ENCODE data around the gene SLC25A22. TPM values are rescaled to one million over a fixed set of nuclear protein-coding genes. Genes with fewer than 3 reads are reported as not detected.

SLC25A22 gene
- total RNA-seq, 2 donors from 2014 or later, result 31.8 to 37.7 TPM

DNA sequence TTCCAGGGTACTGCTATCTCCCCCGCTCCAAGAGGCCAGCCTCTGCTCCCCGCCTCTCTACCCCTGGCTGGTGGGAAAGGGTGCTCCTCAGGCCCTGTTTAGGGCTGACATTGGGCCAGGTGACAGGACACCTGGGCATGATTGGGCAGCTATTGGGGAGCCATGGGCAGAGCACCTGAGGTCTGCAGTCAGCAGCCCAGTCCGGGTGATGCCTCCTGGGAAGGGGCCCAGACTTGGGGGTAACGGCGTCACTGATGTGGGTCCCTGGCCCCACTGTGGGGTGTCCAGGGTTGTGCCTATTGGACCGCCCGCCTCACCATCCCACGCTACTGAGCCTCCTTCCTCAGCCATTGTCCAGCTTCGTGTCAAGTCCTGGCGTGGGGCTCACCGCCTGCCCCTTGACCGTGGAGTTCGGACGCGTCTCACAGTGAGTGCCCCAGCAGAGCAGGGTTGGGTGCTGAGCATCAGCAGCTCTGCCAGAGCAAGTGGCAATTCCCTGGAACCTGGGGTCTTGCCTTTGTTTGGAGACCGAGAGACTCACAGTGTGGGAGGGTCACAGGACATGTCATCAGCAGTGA, 18.0 kb downstream of the SLC25A22 start:
- intact Hi-C loops (cut with DNase I), result no loop called here
- no peaks in the 10 kb centered on the region for H3K9me3 ChIP-seq
- no peak overlapping the region for H3K9ac ChIP-seq (ENCODE audit: low read depth in 2 of 2, low read length in 2 of 2)
- no peaks in the 10 kb centered on the region for H3K27me3 ChIP-seq
- DNase-seq, result no peak
- TF ChIP-seq, protein P1, sequence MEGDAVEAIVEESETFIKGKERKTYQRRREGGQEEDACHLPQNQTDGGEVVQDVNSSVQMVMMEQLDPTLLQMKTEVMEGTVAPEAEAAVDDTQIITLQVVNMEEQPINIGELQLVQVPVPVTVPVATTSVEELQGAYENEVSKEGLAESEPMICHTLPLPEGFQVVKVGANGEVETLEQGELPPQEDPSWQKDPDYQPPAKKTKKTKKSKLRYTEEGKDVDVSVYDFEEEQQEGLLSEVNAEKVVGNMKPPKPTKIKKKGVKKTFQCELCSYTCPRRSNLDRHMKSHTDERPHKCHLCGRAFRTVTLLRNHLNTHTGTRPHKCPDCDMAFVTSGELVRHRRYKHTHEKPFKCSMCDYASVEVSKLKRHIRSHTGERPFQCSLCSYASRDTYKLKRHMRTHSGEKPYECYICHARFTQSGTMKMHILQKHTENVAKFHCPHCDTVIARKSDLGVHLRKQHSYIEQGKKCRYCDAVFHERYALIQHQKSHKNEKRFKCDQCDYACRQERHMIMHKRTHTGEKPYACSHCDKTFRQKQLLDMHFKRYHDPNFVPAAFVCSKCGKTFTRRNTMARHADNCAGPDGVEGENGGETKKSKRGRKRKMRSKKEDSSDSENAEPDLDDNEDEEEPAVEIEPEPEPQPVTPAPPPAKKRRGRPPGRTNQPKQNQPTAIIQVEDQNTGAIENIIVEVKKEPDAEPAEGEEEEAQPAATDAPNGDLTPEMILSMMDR (IDR thresholded peaks at IDR 0.05), result no peak
- no peak overlapping the region for H3K4me3 ChIP-seq
- H3K36me3 ChIP-seq, result no peaks in the 10 kb centered on the region
- H3K4me1 ChIP-seq, result peaks cover 15% of the 10 kb centered on the region
- H3K27ac ChIP-seq, result no peak overlapping the region

DNA sequence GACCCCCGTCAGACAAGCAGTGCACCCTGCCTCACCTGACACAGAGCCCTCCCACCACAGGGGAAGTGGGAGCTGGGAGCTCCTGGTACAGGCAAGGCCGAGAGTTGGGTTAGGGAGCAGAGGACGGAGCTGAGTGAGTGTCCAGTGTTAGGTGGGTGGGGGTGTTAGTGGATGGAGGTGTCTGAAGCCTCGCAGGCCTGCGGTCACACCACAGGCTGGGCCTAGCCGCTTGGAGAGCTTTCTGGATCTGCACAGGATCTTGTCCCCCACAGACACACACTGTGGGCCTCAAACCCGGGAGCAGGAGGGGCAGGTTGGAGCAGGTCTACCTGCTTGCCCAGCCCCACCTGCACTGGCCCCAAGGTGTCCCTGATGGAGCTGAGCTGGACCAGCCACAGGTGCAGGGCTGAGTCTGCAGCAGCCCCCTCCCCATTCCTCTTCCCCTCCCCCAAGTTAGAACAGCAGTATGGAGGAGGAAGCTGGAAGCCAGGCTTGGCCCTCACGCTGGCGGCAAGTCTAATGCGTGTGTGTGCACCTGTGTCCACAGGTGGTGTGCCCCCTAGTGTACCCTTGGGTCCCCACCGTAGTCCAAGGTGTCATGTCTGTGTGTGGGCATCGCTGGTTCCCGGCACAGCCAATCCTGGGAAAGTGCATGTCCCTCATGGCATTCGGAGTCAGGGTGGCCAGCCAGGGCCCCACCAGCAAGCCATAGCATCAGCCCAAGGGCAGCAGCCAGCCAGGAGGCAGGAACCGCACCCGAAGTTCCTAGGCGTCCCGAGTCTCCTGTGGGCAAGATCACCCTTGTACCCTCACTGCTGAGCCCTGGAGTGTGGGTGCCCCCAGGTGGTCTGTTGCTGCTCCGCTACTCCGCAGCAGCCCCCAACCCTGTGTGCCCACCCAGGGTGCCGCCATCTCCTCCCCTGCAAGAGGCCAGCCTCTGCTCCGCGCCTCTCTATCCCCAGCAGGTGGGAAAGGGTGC, 18.8 kb downstream of the SLC25A22 start:
- no peak for DNase-seq
- Histone ChIP-seq H3K4me1 (peaks cover 16% of the 10 kb centered on the region), H3K9me3 (no peaks in the 10 kb centered on the region), H3K27me3 (no peaks in the 10 kb centered on the region), H3K36me3 (no peaks in the 10 kb centered on the region), H3K27ac (no peak overlapping the region), H3K9ac (ENCODE audit: low read depth in 2 of 2, low read length in 2 of 2) (no peak overlapping the region), H3K4me3 (no peak overlapping the region)
- TF ChIP-seq, protein P1 (IDR thresholded peaks at IDR 0.05), result no peak
- intact Hi-C loops (cut with DNase I), result no loop called here

DNA sequence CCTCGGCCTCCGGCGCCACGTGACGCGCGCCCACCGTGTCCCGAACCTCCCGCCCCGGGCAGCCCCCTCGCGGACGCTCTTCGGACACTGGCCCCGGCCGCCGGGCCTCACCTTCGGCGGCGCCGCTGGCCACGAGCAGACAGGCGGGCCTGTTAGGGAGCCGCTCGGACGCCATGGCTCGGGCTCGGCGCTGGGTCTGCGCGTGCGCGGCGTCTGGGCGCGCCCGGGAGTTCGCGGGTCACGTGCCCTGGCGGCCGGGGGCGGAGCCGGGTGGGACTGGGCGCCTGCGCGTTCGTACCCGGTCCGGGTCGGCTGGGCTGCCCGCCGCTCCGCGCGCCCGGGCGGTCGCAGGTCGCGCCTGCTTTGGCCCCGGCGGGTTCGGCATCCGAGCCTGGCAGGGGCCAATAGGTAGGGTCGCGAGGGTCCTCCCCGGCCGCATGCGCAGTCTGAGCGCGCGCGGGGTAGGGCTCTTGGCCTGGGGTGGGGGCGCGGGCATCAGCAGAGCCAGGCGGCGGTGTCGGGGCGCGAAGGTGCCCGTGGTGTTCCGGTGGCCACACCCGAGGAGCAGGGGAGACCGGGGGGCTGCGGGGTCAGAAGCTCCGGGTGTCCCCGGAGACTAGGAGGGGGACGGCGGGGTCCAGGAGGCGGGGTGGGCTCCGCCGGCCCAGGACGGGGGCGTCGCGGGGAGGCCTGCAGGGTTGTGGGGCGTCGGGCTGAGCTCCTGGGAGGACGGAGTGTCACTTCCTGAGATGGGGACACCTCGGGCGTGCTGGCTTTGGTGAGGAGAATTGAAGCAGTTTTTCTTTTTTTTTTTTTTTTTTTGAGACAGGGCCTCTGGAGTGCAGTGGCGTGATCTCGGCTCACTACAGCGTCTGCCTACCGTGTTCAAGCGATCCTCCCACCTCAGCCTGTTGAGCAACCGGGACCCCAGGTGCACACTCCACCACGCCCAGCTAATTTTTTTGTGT, 20.5 kb downstream of the SLC25A22 start, which contains the start of gene GATD1:
Gene GATD1 (minus strand): TSS at position 200 of the 968 bp plus-strand sequence. CDS start 25 bp downstream, at position 175.
- Histone ChIP-seq H3K27me3 (no peaks in the 10 kb centered on the region), H3K4me3 (peak within 1 kb of the TSS; percentile 72), H3K36me3 (no peaks in the 10 kb centered on the region), H3K27ac (peak within 1 kb of the TSS; percentile 37), H3K9me3 (no peaks in the 10 kb centered on the region), H3K4me1 (peaks cover 16% of the 10 kb centered on the region), H3K9ac (ENCODE audit: low read depth in 2 of 2, low read length in 2 of 2) (peak within 1 kb of the TSS; percentile 93 to 95)
- intact Hi-C loops (cut with DNase I), result no loop called here
- TF ChIP-seq, protein P1 (IDR thresholded peaks at IDR 0.05), result no peak
- peak; percentile 94 for DNase-seq

DNA sequence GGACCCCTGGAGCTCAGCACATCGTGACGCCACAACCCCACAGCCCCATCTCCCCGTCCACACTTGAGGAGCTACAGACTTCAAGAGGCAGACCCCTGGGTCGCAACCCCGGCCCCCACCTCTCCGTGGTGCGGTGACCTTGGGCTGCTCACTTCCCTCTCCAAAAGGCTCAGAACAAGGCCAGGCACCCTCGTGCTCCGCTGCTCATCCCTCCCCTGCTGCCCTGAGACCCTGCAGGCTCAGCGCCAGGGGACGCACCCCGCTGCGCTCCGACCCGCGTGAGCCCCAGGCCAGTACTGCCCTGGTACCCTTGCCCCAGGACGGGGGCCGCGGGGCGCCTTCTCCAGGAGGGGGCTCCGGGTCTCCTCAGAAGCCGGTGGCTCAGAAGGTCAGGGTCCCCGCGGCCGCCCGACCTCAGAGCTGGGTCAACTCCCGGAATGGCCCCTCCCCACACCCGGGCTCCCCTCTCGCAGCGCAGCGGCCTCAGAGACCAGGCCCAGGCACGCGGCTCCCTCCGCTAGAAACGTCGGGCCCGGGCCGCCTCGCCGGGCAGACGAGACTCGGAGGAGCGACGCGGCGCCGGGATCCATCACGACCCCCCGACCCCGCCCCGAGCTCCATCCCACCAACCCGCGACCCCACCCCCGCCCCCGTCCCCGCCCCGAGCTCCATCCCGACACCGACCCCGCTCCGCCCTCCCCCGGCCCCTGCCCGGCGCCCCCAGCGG, 21.4 kb downstream of the SLC25A22 start:
- Histone ChIP-seq H3K36me3 (no peaks in the 10 kb centered on the region), H3K4me1 (peaks cover 16% of the 10 kb centered on the region), H3K27ac (no peak overlapping the region), H3K9me3 (no peaks in the 10 kb centered on the region), H3K27me3 (no peaks in the 10 kb centered on the region), H3K4me3 (peak overlapping the region; percentile 72), H3K9ac (ENCODE audit: low read depth in 2 of 2, low read length in 2 of 2) (peak overlapping the region; percentile 85 to 93)
- intact Hi-C loops (cut with DNase I), result no loop called here
- no peak for DNase-seq
- TF ChIP-seq, protein P1 (IDR thresholded peaks at IDR 0.05), result no peak

All from colonic mucosa (tissue), 4 donors.